Chondrocyte (in vitro differentiated cells): ENCODE data around the gene NEK6. TPM values are rescaled to one million over a fixed set of nuclear protein-coding genes. Genes with fewer than 3 reads are reported as not detected.
A peak's percentile ranks its signal among the peaks of the same experiment; 100 is the strongest.
"Not testable (repeated sequence)": the region's sequence is repeated elsewhere in the genome, so short reads cannot be mapped to it uniquely, and the experiment has no call there.

Experiments used
- DNase-seq: peaks from one replicate; pipeline ENCODE4 v3.0.0; 2021; ENCODE audit warnings: mixed read lengths, low spot score
- H3K27ac Mint-ChIP-seq: one replicate; pipeline ENCODE4 v1.8.0; 2021; ENCODE audit warnings: mild to moderate bottlenecking, moderate library complexity, mixed read lengths; ENCODE audit not compliant: unreplicated experiment
- H3K27me3 Mint-ChIP-seq: 2 replicates; pipeline ENCODE4 v1.8.0; 2021; ENCODE audit warnings: low read depth, mixed read lengths
- H3K36me3 Mint-ChIP-seq: 2 replicates; pipeline ENCODE4 v1.8.0; 2021; ENCODE audit warnings: low read depth, mixed read lengths
- H3K4me1 Mint-ChIP-seq: 2 replicates; pipeline ENCODE4 v1.8.0; 2021; ENCODE audit warnings: low read depth, mild to moderate bottlenecking, mixed read lengths
- H3K4me3 Mint-ChIP-seq: one replicate; pipeline ENCODE4 v1.8.0; 2021; ENCODE audit warnings: mild to moderate bottlenecking, moderate library complexity, mixed read lengths; ENCODE audit not compliant: unreplicated experiment
- H3K9me3 Mint-ChIP-seq: 2 replicates; pipeline ENCODE4 v1.8.0; 2021; ENCODE audit warnings: low read depth, mixed read lengths
- total RNA-seq: library from RNA; stranded (reverse); gene quantifications from 3 replicates; pipeline ENCODE4 v1.2.1, GENCODE V29; 2021
- TF ChIP-seq, protein P1 (sequence below): fragments of 200-600 bp; sonication (generic); IDR thresholded peaks from 2 replicates; pipeline ENCODE4 v1.5.0; 2021; ENCODE audit warnings: antibody characterized with exemption, mild to moderate bottlenecking, moderate library complexity

The NEK6 gene
- total RNA-seq, 1 donor from 2014 or later: 110 TPM

- TF ChIP-seq, protein P1, sequence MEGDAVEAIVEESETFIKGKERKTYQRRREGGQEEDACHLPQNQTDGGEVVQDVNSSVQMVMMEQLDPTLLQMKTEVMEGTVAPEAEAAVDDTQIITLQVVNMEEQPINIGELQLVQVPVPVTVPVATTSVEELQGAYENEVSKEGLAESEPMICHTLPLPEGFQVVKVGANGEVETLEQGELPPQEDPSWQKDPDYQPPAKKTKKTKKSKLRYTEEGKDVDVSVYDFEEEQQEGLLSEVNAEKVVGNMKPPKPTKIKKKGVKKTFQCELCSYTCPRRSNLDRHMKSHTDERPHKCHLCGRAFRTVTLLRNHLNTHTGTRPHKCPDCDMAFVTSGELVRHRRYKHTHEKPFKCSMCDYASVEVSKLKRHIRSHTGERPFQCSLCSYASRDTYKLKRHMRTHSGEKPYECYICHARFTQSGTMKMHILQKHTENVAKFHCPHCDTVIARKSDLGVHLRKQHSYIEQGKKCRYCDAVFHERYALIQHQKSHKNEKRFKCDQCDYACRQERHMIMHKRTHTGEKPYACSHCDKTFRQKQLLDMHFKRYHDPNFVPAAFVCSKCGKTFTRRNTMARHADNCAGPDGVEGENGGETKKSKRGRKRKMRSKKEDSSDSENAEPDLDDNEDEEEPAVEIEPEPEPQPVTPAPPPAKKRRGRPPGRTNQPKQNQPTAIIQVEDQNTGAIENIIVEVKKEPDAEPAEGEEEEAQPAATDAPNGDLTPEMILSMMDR: no peak
- H3K4me1 Mint-ChIP-seq: peaks cover 13% of the 10 kb centered on the region
- H3K27ac Mint-ChIP-seq: peak overlapping the region; percentile 71
- no peaks in the 10 kb centered on the region for H3K9me3 Mint-ChIP-seq
- H3K27me3 Mint-ChIP-seq: peaks cover 4% of the 10 kb centered on the region
- peak; percentile 40 for DNase-seq
- no peaks in the 10 kb centered on the region for H3K36me3 Mint-ChIP-seq
- H3K4me3 Mint-ChIP-seq: peak overlapping the region; percentile 64
These were observed 15.2 kb upstream of the NEK6 start for GRCh38 chr9:124242331-124243194.

DNA sequence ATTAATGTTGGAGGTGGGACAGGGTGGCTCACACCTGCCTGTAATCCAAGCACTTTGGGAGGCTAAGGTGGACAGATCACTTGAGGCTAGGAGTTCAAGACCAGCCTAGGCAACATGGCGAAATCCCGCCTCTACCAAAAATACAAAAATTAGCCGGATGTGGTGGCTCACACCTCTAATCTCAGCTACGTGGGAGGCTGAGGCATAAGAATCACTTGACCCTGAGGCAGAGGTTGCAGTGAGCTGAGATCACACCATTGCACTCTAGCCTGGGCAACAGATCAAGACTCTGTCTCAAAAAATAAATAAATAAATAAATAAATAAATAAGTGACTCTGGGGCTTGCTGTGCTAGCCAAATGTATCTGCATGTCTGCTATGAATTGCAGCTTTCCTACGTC lies 10.4 kb upstream of the NEK6 start:
- H3K4me1 Mint-ChIP-seq: peaks cover 22% of the 10 kb centered on the region
- H3K36me3 Mint-ChIP-seq, H3K4me3 Mint-ChIP-seq, H3K27me3 Mint-ChIP-seq, H3K27ac Mint-ChIP-seq, H3K9me3 Mint-ChIP-seq: not testable (repeated sequence)
- peak; percentile 5 for DNase-seq

DNA sequence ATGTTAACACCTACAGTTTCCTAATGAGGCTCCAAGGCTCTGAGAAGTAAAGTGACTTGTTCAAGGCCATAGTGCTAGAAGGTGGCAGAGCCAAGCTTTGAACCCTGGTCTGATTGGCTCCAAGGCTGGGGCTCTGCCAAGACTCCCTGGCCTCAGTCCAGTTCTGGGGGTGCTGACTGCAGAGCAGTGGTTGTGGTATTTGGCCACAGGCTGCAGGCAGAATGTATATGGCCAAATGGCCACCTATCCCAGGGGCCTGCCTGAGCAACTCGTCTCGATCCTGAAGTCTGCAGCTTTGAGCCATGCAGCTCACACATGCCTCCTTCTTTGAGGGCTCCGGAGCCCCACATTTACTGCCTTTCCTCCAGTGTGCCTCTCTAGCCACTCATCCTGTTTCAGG lies 9.7 kb upstream of the NEK6 start:
- H3K27me3 Mint-ChIP-seq: no peaks in the 10 kb centered on the region
- H3K4me1 Mint-ChIP-seq: peaks cover 16% of the 10 kb centered on the region
- DNase-seq: peak; percentile 48
- no peak overlapping the region for H3K4me3 Mint-ChIP-seq
- TF ChIP-seq, protein P1: no peak
- H3K9me3 Mint-ChIP-seq: no peaks in the 10 kb centered on the region
- H3K36me3 Mint-ChIP-seq: no peaks in the 10 kb centered on the region
- H3K27ac Mint-ChIP-seq: no peak overlapping the region

DNA sequence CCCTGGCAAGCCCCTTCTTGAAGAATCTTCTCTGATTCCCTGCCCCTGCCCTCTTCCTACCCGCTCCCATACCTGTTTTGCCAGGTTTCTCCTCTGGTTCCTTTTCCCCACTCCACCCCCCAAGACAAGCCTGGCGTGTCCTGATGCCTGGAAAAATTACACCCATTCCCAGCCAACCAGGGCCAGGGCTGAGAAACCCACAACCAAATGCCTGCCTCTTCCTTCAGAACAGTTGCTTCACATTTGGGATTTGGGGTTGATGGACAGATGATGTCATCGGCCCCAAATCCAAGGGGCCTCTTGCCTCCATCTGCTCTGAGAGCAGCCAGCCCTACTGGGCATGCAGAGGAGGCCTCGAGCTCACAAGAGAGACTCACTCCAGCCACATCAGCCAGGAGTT lies 8.8 kb upstream of the NEK6 start:
- Mint-ChIP-seq H3K27ac (no peak overlapping the region), H3K4me1 (peaks cover 13% of the 10 kb centered on the region)

GRCh38 chr9:124251204-124251603 lies 6.5 kb upstream of the NEK6 start:
- TF ChIP-seq, protein P1: no peak
- Mint-ChIP-seq H3K27me3 (no peaks in the 10 kb centered on the region), H3K36me3 (no peaks in the 10 kb centered on the region), H3K27ac (no peak overlapping the region), H3K9me3 (no peaks in the 10 kb centered on the region), H3K4me3 (no peak overlapping the region), H3K4me1 (peaks cover 16% of the 10 kb centered on the region)
- DNase-seq: peak; percentile 12

More for the DNA sequence above, 8.8 kb upstream of the NEK6 start:
- Mint-ChIP-seq H3K36me3 (no peaks in the 10 kb centered on the region), H3K9me3 (no peaks in the 10 kb centered on the region), H3K27me3 (no peaks in the 10 kb centered on the region), H3K4me3 (no peak overlapping the region)
- DNase-seq: peak; percentile 57
- TF ChIP-seq, protein P1: no peak
